Embryonic facial prominence (tissue), 1 donor: ENCODE measurements around the gene SIL1.
"Not testable (repeated sequence)": the region's sequence is repeated elsewhere in the genome, so short reads cannot be mapped to it uniquely, and the experiment has no call there.

Experiments used
- DNase-seq: peaks from one replicate; pipeline ENCODE4 v3.0.0-alpha.2; 2016; ENCODE audit errors: extremely low spot score

The SIL1 gene

DNA sequence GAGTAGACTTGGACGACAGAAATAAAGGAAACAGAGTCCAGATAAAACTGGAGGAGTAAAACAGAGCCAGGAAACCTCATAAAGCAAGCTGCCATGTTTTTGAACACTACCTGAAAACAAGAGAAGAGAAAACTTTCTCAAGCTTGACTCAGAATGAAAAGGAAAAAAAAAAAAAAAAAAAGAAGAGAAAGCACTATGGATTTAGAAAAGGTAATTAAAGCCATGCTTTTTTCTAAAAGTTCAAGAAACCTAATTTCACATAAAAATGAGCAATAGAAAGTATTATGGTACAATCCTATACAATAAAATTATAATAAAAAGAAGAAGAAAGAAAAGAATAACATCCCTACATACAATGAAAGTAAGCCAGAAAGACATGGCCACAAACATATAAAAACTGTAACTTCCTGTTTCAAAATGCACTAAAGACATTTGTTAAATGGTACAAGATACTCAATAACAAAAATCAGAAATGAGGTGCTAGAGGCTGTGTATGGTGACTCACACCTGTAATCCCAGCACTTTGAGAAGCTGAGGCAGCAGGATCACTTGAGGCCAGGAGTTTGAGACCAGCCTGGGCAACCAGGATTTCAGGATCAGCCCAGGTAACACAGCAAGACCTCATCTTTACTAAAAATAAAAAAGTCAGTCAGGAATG lies 129.5 kb downstream of the SIL1 start:
- DNase-seq, result no peak

DNA sequence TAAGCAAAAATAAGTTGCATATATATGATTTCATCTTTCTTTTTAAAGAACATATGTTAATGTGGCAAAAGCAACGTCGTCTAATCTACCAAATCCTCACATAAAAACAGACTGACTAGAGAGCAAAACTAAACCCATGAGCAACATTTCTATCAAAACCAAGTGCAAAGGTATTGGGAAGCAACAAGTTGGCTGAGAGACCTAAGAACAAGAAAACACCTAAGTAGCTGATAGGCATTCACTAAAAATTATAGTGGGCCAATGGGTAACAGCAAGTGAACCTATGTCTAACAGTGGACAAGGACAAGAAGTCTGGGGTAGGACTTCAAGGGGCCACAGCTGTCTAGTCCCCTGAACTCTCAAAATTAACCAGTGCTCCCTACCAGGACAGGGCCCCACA lies 130.1 kb downstream of the SIL1 start:
- DNase-seq, result no peak

DNA sequence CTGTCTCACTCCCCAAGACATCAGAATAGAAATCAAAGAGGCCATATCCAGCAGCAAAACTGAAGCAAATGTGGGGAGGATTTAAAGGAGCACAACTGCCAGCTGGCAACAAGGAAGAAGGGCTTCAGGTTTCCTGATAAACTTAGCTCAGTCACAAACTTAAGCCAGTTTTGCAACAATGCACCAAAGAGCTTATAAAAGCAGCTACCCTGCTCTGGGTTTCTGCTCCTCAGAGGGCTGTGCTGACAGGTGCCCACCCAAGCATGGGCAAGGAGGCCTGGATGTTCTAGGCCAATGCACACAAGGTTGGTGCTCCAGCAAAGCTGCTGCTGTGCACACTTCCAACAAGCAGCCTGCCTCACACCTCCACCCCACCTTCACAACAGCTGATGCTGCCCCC lies 132.9 kb downstream of the SIL1 start:
- no peak for DNase-seq

GRCh38 chr5:139064613-139065012 lies 133.6 kb downstream of the SIL1 start:
- DNase-seq, result no peak

GRCh38 chr5:139063664-139064054 lies 134.5 kb downstream of the SIL1 start:
- no peak for DNase-seq

DNA sequence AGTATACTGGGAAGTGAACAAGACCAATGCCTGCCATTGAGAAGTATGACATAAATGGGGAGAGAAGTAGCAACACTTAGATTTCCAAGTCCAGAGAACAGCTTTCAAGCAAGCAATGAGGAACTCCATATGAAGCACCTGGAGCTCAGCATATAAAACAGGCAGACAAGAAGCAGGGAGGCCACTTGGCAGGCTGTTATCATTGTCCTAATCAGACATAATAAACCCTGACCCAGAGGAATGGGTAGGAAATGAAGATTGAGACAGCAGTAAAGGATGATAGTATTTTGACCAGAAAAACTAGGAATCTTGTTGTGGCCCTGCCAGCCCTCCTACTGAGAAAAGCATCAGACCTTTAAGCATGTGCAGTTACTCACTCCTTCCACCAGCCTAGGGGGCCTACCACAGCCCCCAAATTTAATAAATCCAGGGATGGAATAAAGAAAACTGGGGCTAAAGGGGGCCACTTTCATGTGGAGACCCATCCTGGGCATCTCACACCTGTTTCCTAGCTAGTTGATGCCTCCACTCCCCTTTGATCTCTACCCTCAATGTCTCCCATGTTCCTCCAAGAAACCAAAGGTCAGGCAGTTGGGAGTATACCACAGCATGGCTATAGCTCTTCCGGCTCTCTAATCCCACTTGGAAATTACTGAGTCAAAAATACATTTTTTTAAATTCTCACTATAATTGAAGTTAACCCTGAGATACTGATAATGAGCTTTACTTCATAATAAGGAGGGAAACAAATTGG lies 135.1 kb downstream of the SIL1 start:
- no peak for DNase-seq

DNA sequence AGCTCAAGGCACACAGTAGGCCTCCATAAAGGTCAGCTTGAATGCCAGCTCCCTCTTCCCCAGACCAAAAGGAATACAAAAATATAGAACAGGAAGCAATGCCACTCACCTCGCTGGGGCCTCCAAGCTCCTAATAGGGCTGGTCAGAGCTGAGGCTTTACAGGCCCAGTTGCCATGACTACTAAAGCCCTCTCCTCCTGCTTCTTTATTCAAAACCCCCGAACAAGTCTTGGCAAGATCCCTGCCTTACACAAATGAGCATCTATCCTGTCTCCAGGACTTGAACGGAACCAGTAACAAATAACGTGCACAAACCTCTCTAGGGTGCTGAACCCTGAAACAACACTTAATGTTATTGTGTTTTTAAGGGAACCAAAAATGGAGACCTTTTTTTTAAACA lies 136.3 kb downstream of the SIL1 start:
- no peak for DNase-seq

DNA sequence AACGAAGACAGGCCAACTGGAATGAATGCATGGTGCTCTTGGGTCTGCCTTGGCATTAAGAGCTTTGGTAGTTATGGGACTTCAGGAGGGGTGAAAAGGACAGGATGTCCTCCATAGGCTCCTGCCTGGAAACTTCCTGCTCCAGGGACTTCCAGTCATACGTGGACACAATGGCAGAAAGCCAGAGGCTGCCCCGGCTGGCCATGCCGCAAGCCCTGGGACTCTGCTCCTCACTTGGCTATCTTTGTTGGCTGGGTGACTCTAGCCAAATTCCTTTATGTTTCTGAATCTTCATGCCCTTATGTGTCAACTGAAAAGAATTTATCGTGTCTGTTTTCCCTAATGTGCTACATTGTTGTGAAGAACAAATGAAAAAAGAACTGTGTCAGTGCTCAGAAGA lies 136.9 kb downstream of the SIL1 start:
- DNase-seq, result no peak

GRCh38 chr5:139058121-139058520 lies 140.0 kb downstream of the SIL1 start:
- no peak for DNase-seq

GRCh38 chr5:139057045-139057939 lies 140.9 kb downstream of the SIL1 start:
- DNase-seq, result not testable (repeated sequence)

DNA sequence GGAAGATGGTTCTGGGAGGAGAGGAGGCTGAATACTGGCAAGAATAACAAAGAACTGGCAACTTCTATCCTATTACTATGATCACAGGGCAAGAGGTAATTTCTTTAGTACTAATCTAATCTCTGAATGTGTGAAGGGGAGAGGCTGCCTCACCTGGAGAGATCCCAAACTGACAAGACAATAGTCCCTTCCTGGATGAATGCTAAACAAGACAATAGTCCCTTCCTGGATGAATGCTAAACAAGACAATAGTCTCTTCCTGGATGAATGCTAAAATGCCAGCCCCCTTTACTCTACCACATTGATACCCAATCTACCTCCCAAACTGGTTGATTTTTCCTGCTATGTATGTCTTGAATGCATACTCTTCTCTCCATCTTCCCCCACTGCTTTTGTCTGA lies 145.2 kb downstream of the SIL1 start:
- no peak for DNase-seq

- no peak for DNase-seq
These were observed 146.8 kb downstream of the SIL1 start for GRCh38 chr5:139051392-139051791.

- DNase-seq, result no peak
These were observed 147.7 kb downstream of the SIL1 start for GRCh38 chr5:139050432-139050831.

GRCh38 chr5:139049780-139050179 lies 148.4 kb downstream of the SIL1 start:
- no peak for DNase-seq

DNA sequence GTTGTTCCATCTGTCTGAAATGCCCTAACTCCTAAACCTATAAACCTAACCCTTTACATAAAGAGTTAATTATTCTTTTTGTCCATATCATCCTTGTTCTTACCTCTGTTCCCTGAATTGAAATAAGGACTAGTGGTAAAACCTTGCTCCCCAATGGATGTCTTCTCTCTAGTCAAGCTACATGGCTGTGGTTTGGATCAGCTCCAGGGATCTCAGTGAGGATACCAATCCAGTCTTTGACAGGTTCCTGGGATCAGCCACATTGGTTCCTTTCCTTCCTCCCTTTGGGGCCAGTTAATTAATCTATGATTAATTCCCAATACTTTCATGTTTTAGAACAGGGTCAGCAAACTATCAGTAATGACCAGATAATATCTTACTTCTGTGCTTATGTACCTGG lies 151.6 kb downstream of the SIL1 start:
- DNase-seq, result no peak

- no peak for DNase-seq
These were observed 154.8 kb downstream of the SIL1 start for GRCh38 chr5:139043157-139043905.

DNA sequence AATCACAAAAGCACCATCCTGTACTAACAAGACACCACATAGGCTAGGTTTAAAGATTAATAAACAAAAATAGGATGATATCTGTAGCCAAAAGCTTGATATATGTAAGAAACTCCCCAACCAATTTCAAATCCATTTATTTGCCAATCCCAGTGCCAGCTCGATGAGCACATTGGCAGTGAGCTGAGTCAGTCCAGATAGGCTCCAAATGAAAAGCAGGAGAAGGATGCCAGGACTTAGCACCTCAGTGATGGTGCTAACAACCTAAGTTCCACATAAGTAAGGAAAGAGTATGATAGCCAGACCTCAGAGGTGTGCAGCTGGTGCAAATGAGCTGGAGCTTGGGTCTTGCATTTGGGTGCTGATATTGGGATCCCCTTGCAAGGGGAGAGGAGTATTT lies 158.1 kb downstream of the SIL1 start:
- DNase-seq, result no peak

GRCh38 chr5:139038613-139039305 lies 159.4 kb downstream of the SIL1 start:
- no peak for DNase-seq

DNA sequence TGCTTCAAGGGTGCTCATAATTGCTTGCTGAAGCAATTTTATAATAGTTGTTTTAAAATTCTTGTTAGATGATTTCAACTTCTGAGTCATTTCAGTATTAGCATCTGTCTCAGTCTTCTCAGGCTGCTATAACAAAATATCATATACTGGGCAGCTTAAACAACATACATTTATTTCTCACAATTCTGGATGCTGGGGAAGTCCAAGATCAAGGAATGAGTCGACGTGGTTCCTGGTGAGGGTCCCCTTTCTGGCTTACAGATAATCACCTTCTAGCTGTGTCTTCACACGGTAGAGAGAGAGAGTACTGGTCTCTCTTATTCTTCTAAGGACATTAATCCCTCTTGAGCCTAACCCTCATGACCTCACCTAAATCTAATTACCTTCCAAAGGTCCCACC lies 160.4 kb downstream of the SIL1 start:
- DNase-seq, result no peak

DNA sequence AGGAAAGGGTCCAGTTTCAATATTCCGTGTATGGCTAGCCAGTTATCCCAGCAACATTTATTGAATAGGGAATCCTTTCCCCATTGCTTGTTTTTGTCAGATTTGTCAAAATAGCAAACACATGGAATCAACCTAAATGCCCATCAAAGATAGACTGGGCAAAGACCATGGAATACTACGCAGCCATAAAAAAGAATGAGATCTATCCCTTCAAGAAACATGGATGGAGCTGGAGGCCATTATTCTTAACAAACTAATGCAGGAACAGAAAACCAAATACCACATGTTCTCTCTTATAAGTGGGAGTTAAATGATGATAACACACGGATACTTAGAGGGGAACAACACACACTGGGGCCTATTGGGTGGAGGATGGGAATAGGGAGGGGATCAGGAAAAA lies 161.8 kb downstream of the SIL1 start:
- not testable (repeated sequence) for DNase-seq

GRCh38 chr5:139027150-139027549 lies 171.0 kb downstream of the SIL1 start:
- DNase-seq, result no peak
